DMS 273 (cell line): Measurements from ENCODE around the gene STEAP1B.
"Not testable (repeated sequence)": the region's sequence is repeated elsewhere in the genome, so short reads cannot be mapped to it uniquely, and the experiment has no call there.

Experiments
- DNase-seq: peaks from one replicate; lab custom pipeline; 2025; ENCODE audit not compliant: unreplicated experiment; lab: John Stamatoyannopoulos, UW

Gene STEAP1B

GRCh38 chr7:22499888-22500689, at the start of gene STEAP1B:
Gene STEAP1B (minus strand): TSS chr7:22500188. CDS start chr7:22494855, 5,333 bp downstream.
- peak; percentile 86 for DNase-seq

GRCh38 chr7:22549051-22549450, 49.1 kb upstream of the STEAP1B start:
- DNase-seq = peak; percentile 27

- no peak for DNase-seq
These were observed 48.3 kb upstream of the STEAP1B start for GRCh38 chr7:22548313-22548712.

GRCh38 chr7:22546769-22547168, 46.8 kb upstream of the STEAP1B start:
- DNase-seq = no peak

GRCh38 chr7:22545529-22545928, 45.5 kb upstream of the STEAP1B start:
- no peak for DNase-seq

GRCh38 chr7:22544245-22544644, 44.3 kb upstream of the STEAP1B start:
- no peak for DNase-seq

GRCh38 chr7:22543169-22543568, 43.2 kb upstream of the STEAP1B start:
- DNase-seq = no peak

GRCh38 chr7:22542669-22543068, 42.7 kb upstream of the STEAP1B start:
- DNase-seq = no peak

GRCh38 chr7:22542254-22542653, 42.3 kb upstream of the STEAP1B start:
- no peak for DNase-seq

- DNase-seq = no peak
These were observed 41.8 kb upstream of the STEAP1B start for GRCh38 chr7:22541789-22542188.

GRCh38 chr7:22528537-22528936, 28.5 kb upstream of the STEAP1B start:
- not testable (repeated sequence) for DNase-seq

GRCh38 chr7:22524353-22524947, 24.5 kb upstream of the STEAP1B start:
- DNase-seq = not testable (repeated sequence)

- peak; percentile 46 for DNase-seq
These were observed 23.7 kb upstream of the STEAP1B start for GRCh38 chr7:22523478-22524352.

GRCh38 chr7:22519560-22519959, 19.6 kb upstream of the STEAP1B start:
- not testable (repeated sequence) for DNase-seq

- not testable (repeated sequence) for DNase-seq
These were observed 17.0 kb upstream of the STEAP1B start for GRCh38 chr7:22516950-22517349.

GRCh38 chr7:22514963-22515362, 15.0 kb upstream of the STEAP1B start:
- DNase-seq = not testable (repeated sequence)

GRCh38 chr7:22507320-22507719, 7.3 kb upstream of the STEAP1B start:
- DNase-seq = not testable (repeated sequence)

- DNase-seq = peak; percentile 26
These were observed 6.5 kb upstream of the STEAP1B start for GRCh38 chr7:22506316-22507020.

GRCh38 chr7:22504519-22504918, 4.5 kb upstream of the STEAP1B start:
- DNase-seq = peak; percentile 20

GRCh38 chr7:22502104-22502503, 2.1 kb upstream of the STEAP1B start:
- DNase-seq = peak; percentile 43

GRCh38 chr7:22501336-22501735, 1.3 kb upstream of the STEAP1B start:
- peak; percentile 78 for DNase-seq
